ENCODE data around the gene STK17B.

GRCh38 chr2:196117214-196117705 is 54.1 kb downstream of the STK17B start:
- TF ChIP-seq, protein P1, sequence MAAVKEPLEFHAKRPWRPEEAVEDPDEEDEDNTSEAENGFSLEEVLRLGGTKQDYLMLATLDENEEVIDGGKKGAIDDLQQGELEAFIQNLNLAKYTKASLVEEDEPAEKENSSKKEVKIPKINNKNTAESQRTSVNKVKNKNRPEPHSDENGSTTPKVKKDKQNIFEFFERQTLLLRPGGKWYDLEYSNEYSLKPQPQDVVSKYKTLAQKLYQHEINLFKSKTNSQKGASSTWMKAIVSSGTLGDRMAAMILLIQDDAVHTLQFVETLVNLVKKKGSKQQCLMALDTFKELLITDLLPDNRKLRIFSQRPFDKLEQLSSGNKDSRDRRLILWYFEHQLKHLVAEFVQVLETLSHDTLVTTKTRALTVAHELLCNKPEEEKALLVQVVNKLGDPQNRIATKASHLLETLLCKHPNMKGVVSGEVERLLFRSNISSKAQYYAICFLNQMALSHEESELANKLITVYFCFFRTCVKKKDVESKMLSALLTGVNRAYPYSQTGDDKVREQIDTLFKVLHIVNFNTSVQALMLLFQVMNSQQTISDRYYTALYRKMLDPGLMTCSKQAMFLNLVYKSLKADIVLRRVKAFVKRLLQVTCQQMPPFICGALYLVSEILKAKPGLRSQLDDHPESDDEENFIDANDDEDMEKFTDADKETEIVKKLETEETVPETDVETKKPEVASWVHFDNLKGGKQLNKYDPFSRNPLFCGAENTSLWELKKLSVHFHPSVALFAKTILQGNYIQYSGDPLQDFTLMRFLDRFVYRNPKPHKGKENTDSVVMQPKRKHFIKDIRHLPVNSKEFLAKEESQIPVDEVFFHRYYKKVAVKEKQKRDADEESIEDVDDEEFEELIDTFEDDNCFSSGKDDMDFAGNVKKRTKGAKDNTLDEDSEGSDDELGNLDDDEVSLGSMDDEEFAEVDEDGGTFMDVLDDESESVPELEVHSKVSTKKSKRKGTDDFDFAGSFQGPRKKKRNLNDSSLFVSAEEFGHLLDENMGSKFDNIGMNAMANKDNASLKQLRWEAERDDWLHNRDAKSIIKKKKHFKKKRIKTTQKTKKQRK (IDR thresholded peaks at IDR 0.05; ENCODE audit: low read depth, low read length) = no peak
- no peak for TF ChIP-seq RB1 (IDR thresholded peaks at IDR 0.05; ENCODE audit: borderline replicate concordance)
- TF ChIP-seq, protein P2, sequence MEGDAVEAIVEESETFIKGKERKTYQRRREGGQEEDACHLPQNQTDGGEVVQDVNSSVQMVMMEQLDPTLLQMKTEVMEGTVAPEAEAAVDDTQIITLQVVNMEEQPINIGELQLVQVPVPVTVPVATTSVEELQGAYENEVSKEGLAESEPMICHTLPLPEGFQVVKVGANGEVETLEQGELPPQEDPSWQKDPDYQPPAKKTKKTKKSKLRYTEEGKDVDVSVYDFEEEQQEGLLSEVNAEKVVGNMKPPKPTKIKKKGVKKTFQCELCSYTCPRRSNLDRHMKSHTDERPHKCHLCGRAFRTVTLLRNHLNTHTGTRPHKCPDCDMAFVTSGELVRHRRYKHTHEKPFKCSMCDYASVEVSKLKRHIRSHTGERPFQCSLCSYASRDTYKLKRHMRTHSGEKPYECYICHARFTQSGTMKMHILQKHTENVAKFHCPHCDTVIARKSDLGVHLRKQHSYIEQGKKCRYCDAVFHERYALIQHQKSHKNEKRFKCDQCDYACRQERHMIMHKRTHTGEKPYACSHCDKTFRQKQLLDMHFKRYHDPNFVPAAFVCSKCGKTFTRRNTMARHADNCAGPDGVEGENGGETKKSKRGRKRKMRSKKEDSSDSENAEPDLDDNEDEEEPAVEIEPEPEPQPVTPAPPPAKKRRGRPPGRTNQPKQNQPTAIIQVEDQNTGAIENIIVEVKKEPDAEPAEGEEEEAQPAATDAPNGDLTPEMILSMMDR (IDR thresholded peaks at IDR 0.05 in 2 of 3, conservative IDR thresholded peaks at IDR 0.05 in 1 of 3; ENCODE audit: control insufficient read depth in 2 of 3, extremely low read depth in 1 of 3, insufficient read depth in 1 of 3, low read depth in 3 of 3, low read length in 3 of 3) = no peak
- no peak for TF ChIP-seq PAX8 (IDR thresholded peaks at IDR 0.05)

Measured in GM12878 (cell line).